Neural progenitor cell (in vitro differentiated cells): ENCODE results near the gene SSBP3. TPM values are rescaled to one million over a fixed set of nuclear protein-coding genes. Genes with fewer than 3 reads are reported as not detected.
A peak's percentile ranks its signal among the peaks of the same experiment; 100 is the strongest.

Experiments used
- DNase-seq: peaks from one replicate; pipeline ENCODE4 v3.0.0-alpha.2; 2016; ENCODE audit warnings: low spot score
- H2AFZ ChIP-seq: fragments of 200-600 bp; sonication (generic); replicated peaks from 2 replicates; pipeline ENCODE4 v1.6.1; 2016; ENCODE audit warnings: antibody characterized with exemption
- H3F3A ChIP-seq: fragments of 200-600 bp; sonication (generic); 2 replicates; pipeline ENCODE4 v1.6.1; 2016; ENCODE audit warnings: antibody characterized with exemption, low read depth
- H3K27ac ChIP-seq: fragments of 200-600 bp; sonication (generic); 2 replicates; pipeline ENCODE4 v1.5.1; 2016; ENCODE audit warnings: mild to moderate bottlenecking
- H3K27me3 ChIP-seq: fragments of 200-600 bp; sonication (generic); 2 replicates; pipeline ENCODE4 v1.6.1; 2016; ENCODE audit warnings: mild to moderate bottlenecking, moderate library complexity
- H3K36me3 ChIP-seq: fragments of 200-600 bp; sonication (generic); 2 replicates; pipeline ENCODE4 v1.5.1; 2016
- H3K4me1 ChIP-seq: fragments of 200-600 bp; sonication (generic); 2 replicates; pipeline ENCODE4 v1.6.1; 2016; ENCODE audit warnings: mixed run types
- H3K4me2 ChIP-seq: fragments of 200-600 bp; sonication (generic); 2 replicates; pipeline ENCODE4 v1.6.1; 2016
- H3K4me3 ChIP-seq: fragments of 200-600 bp; sonication (generic); 2 replicates; pipeline ENCODE4 v1.5.1; 2016
- H3K79me2 ChIP-seq: fragments of 200-600 bp; sonication (generic); 2 replicates; pipeline ENCODE4 v1.6.1; 2016; ENCODE audit warnings: low read depth
- H3K9ac ChIP-seq: fragments of 200-600 bp; sonication (generic); 2 replicates; pipeline ENCODE4 v1.6.1; 2016
- H3K9me3 ChIP-seq: fragments of 200-600 bp; sonication (generic); 2 replicates; pipeline ENCODE4 v1.5.1; 2016; ENCODE audit warnings: low read depth
- H4K20me1 ChIP-seq: fragments of 200-600 bp; sonication (generic); 2 replicates; pipeline ENCODE4 v1.6.1; 2016; ENCODE audit warnings: low read depth
- H3K27ac Mint-ChIP-seq: 3 replicates; pipeline ENCODE4 v1.8.0; 2021; ENCODE audit warnings: mixed read lengths
- H3K27me3 Mint-ChIP-seq: 2 replicates; pipeline ENCODE4 v1.8.0; 2022; ENCODE audit warnings: low read depth, mild to moderate bottlenecking, inconsistent platforms, moderate library complexity, mixed read lengths; ENCODE audit not compliant: insufficient read depth
- H3K36me3 Mint-ChIP-seq: 3 replicates; pipeline ENCODE4 v1.8.0; 2021; ENCODE audit warnings: mixed read lengths
- H3K4me1 Mint-ChIP-seq: 3 replicates; pipeline ENCODE4 v1.8.0; 2021; ENCODE audit warnings: mixed read lengths
- H3K4me3 Mint-ChIP-seq: 3 replicates; pipeline ENCODE4 v1.8.0; 2021; ENCODE audit warnings: mild to moderate bottlenecking, moderate library complexity, mixed read lengths
- H3K9me3 Mint-ChIP-seq: 3 replicates; pipeline ENCODE4 v1.8.0; 2020; ENCODE audit warnings: mixed read lengths
- EZH2 ChIP-seq: fragments of 200-600 bp; sonication (generic); IDR thresholded peaks from 2 replicates; pipeline ENCODE4 v1.6.1; 2017; ENCODE audit warnings: antibody characterized with exemption, mild to moderate bottlenecking, moderate library complexity
- EZH2phosphoT487 ChIP-seq: fragments of 200-600 bp; sonication (generic); IDR thresholded peaks from 2 replicates; pipeline ENCODE4 v1.6.1; 2017; ENCODE audit warnings: antibody characterized with exemption
- total RNA-seq: library from RNA; depleted of rRNA; stranded (reverse); fragments of >200 nt; gene quantifications from 2 replicates; pipeline ENCODE4 v1.2.3, GENCODE V29; 2015; ENCODE audit warnings: low replicate concordance
- TF ChIP-seq, protein P1 (sequence below): fragments of 200-600 bp; sonication (generic); IDR thresholded peaks from 2 replicates; pipeline ENCODE4 v1.5.1; 2017; ENCODE audit warnings: antibody characterized with exemption, mild to moderate bottlenecking

The SSBP3 gene
- total RNA-seq, 1 donor from 2014 or later: 53.0 TPM

- peak overlapping the region; percentile 26 for H3K4me3 ChIP-seq
- DNase-seq: peak; percentile 80
- peaks cover 59% of the 10 kb centered on the region for H3K4me1 ChIP-seq
- no peak overlapping the region for H3K27ac ChIP-seq
- TF ChIP-seq EZH2phosphoT487: no peak
- TF ChIP-seq, protein P1, sequence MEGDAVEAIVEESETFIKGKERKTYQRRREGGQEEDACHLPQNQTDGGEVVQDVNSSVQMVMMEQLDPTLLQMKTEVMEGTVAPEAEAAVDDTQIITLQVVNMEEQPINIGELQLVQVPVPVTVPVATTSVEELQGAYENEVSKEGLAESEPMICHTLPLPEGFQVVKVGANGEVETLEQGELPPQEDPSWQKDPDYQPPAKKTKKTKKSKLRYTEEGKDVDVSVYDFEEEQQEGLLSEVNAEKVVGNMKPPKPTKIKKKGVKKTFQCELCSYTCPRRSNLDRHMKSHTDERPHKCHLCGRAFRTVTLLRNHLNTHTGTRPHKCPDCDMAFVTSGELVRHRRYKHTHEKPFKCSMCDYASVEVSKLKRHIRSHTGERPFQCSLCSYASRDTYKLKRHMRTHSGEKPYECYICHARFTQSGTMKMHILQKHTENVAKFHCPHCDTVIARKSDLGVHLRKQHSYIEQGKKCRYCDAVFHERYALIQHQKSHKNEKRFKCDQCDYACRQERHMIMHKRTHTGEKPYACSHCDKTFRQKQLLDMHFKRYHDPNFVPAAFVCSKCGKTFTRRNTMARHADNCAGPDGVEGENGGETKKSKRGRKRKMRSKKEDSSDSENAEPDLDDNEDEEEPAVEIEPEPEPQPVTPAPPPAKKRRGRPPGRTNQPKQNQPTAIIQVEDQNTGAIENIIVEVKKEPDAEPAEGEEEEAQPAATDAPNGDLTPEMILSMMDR: peak; percentile 73
- Mint-ChIP-seq H3K27ac (peak overlapping the region; percentile 95), H3K27me3 (peaks cover 6% of the 10 kb centered on the region), H3K9me3 (peaks cover 4% of the 10 kb centered on the region), H3K36me3 (peaks cover 10% of the 10 kb centered on the region), H3K4me1 (peaks cover 87% of the 10 kb centered on the region), H3K4me3 (peak overlapping the region; percentile 77)
- H3K36me3 ChIP-seq: no peaks in the 10 kb centered on the region
- H3K9me3 ChIP-seq: no peaks in the 10 kb centered on the region
- H3K79me2 ChIP-seq: peaks cover 90% of the 10 kb centered on the region
- H3F3A ChIP-seq: peaks cover 47% of the 10 kb centered on the region
- H3K9ac ChIP-seq: no peak overlapping the region
- H3K27me3 ChIP-seq: no peaks in the 10 kb centered on the region
- peak overlapping the region; percentile 71 for H3K4me2 ChIP-seq
- H2AFZ ChIP-seq: no peak overlapping the region
- peaks cover 100% of the 10 kb centered on the region for H4K20me1 ChIP-seq
These were observed 95.5 kb downstream of the SSBP3 start for GRCh38 chr1:54310439-54311328.

DNA sequence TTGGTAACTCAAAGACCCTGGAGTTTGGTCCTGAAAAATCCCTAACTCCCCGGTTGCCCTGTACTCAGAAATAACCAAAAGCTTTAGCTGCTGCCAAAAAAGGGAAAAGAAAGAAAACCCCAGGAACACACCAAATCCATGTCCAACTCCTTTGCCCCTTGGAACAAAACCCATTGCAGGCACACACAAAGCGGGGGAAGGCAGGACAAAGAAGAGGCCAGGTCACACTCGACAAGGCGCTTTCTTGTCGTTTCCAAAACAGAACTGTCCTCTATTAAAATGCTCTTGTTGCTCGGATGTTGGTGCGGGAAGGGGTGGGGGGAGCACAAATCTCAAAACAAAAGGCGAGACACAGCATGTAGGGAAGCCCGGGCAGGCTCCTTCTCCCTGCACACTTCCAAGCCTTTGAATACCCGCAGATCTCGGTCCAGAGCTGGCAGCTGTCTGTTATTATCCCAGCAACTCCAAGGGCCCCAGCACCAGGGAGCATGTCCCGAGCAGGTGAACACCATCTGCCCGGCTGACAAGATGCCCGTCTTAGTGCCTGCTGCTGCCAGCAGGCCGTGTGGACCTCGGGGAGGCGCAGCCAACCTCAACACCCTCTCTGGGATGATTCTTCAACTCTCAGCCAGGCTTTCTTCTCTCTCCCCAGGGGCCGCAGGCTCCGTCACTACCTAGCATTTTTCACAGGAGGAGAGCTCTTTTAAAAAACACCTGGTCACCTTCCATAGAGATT is 96.4 kb downstream of the SSBP3 start:
- TF ChIP-seq EZH2 (no peak), EZH2phosphoT487 (no peak)
- TF ChIP-seq, protein P1: no peak
- peaks cover 85% of the 10 kb centered on the region for H3K4me1 Mint-ChIP-seq
- H3K27me3 Mint-ChIP-seq: peaks cover 6% of the 10 kb centered on the region
- H3K36me3 Mint-ChIP-seq: peaks cover 10% of the 10 kb centered on the region
- H3K9me3 Mint-ChIP-seq: peaks cover 4% of the 10 kb centered on the region
- Histone ChIP-seq H3F3A (peaks cover 47% of the 10 kb centered on the region), H3K36me3 (no peaks in the 10 kb centered on the region), H3K79me2 (peaks cover 90% of the 10 kb centered on the region), H3K4me3 (peak overlapping the region; percentile 26), H3K4me2 (peak overlapping the region; percentile 71), H4K20me1 (peaks cover 100% of the 10 kb centered on the region), H2AFZ (no peak overlapping the region), H3K27ac (no peak overlapping the region), H3K4me1 (peaks cover 57% of the 10 kb centered on the region), H3K27me3 (no peaks in the 10 kb centered on the region), H3K9me3 (no peaks in the 10 kb centered on the region), H3K9ac (no peak overlapping the region)
- peak overlapping the region; percentile 95 for H3K27ac Mint-ChIP-seq
- peak; percentile 65 for DNase-seq
- H3K4me3 Mint-ChIP-seq: peak overlapping the region; percentile 77

DNA sequence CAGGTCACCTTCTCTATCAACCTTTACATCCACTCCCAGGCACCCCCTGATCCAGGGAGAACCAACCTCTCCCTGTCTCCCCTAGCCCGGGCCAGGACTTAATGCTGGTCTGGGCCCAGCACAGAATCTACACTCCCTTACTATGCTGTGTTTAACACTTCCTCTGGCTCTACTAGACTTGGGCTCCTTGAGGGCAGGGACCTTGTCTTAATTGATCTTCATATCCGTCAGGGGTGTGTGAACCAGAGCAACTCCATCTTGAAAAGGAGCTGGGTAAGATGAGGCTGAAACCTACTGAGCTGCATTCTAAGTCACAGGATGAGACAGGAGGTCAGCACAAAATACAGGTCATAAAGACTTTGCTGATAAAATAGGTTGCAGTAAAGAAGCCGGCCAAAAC is 98.9 kb downstream of the SSBP3 start:
- Mint-ChIP-seq H3K4me3 (no peak overlapping the region), H3K27ac (no peak overlapping the region), H3K27me3 (peaks cover 5% of the 10 kb centered on the region), H3K9me3 (peaks cover 4% of the 10 kb centered on the region), H3K36me3 (peaks cover 10% of the 10 kb centered on the region), H3K4me1 (peaks cover 86% of the 10 kb centered on the region)
- Histone ChIP-seq H3F3A (peaks cover 41% of the 10 kb centered on the region), H3K27ac (no peak overlapping the region), H3K4me3 (no peak overlapping the region), H3K9ac (no peak overlapping the region), H4K20me1 (peaks cover 100% of the 10 kb centered on the region), H3K27me3 (no peaks in the 10 kb centered on the region), H3K36me3 (no peaks in the 10 kb centered on the region), H3K4me2 (no peak overlapping the region), H3K79me2 (peaks cover 90% of the 10 kb centered on the region), H2AFZ (no peak overlapping the region), H3K9me3 (no peaks in the 10 kb centered on the region), H3K4me1 (peaks cover 45% of the 10 kb centered on the region)
- TF ChIP-seq EZH2phosphoT487 (no peak), EZH2 (no peak)
- TF ChIP-seq, protein P1: no peak
- DNase-seq: no peak
